HCT116 (cell line): Measurements from ENCODE around the gene TCF12. TPM values are rescaled to one million over a fixed set of nuclear protein-coding genes. Genes with fewer than 3 reads are reported as not detected.

ENCODE experiments used
- ATAC-seq: fragments of 200-7000 bp; cut with Tn5 transposase; 2 replicates; pipeline ENCODE4 v1.9.1; 2020; ENCODE audit warnings: mild to moderate bottlenecking, moderate library complexity
- BruUV-seq: library from RNA; stranded (reverse); fragments of 400-500 nt; replicated peaks from 2 replicates; lab custom pipeline; 2021; lab: Mats Ljungman, UMichigan
- CTCF ChIA-PET: fragments of 300-600 bp; sonication (Branson Sonifier 250); formaldehyde crosslinking; loops from one replicate; lab custom pipeline; 2021; ENCODE audit warnings: antibody characterized with exemption; lab: Charles Lee
- POLR2A ChIA-PET: fragments of 300-600, 350-600 bp; sonication (Branson Sonifier 250); formaldehyde crosslinking; loops from one replicate; lab custom pipeline; 2021; ENCODE audit warnings: antibody characterized with exemption; lab: Charles Lee
- RAD21 ChIA-PET, 2 experiments: fragments of 300-600 bp; sonication (Branson Sonifier 250); formaldehyde crosslinking; loops; one replicate each; lab custom pipeline; 2023; ENCODE audit warnings: low total read pairs in 2 of 2; ENCODE audit not compliant: uncharacterized antibody in 2 of 2, unreplicated experiment in 2 of 2, low non-redundant PET in 1 of 2; lab: Charles Lee
- DNase-seq: peaks from one replicate; pipeline ENCODE4 v3.0.0-alpha.2; 2010; ENCODE audit warnings: low read depth, low spot score
- H2AFZ ChIP-seq: fragments of 200-600 bp; shearing (Covaris generic), sonication (generic); 2 replicates; pipeline ENCODE4 v1.6.1; 2017; ENCODE audit warnings: low read depth, mixed run types, mixed read lengths, antibody characterized with exemption, low read length; ENCODE audit not compliant: poor library complexity, severe bottlenecking
- H3K27ac ChIP-seq: 2 replicates; pipeline ENCODE4 v1.5.1; 2012; ENCODE audit warnings: low read depth, low read length
- H3K27me3 ChIP-seq: fragments of 200-600 bp; sonication (generic); 2 replicates; pipeline ENCODE4 v1.6.1; 2016; ENCODE audit warnings: mixed run types, low read length, mixed read lengths; ENCODE audit not compliant: insufficient read depth
- H3K36me3 ChIP-seq, 2 experiments: fragments of 200-500 bp in 1 of 2; fragments of 200-600 bp in 1 of 2; sonication (Bioruptor generic) in 1 of 2; sonication (generic) in 1 of 2; 2 replicates each; pipeline versions ENCODE4 v1.5.1 to v1.6.1; 2014 to 2016; ENCODE audit warnings: low read length in 2 of 2, inconsistent platforms in 1 of 2, mixed read lengths in 1 of 2, mixed run types in 1 of 2; ENCODE audit not compliant: insufficient read depth in 2 of 2, control insufficient read depth in 1 of 2
- H3K4me1 ChIP-seq, 2 experiments: fragments of 200-600 bp in 1 of 2; sonication (generic) in 1 of 2; 2 replicates each; pipeline versions ENCODE4 v1.5.1 to v1.6.1; 2012 to 2017; ENCODE audit warnings: low read length in 2 of 2, inconsistent platforms in 1 of 2, mild to moderate bottlenecking in 1 of 2, mixed read lengths in 1 of 2, mixed run types in 1 of 2, moderate library complexity in 1 of 2; ENCODE audit not compliant: insufficient read depth in 2 of 2, control insufficient read depth in 1 of 2
- H3K4me2 ChIP-seq: fragments of 200-600 bp; sonication (generic); 2 replicates; pipeline ENCODE4 v1.6.1; 2017; ENCODE audit warnings: mixed run types, low read length, mixed read lengths
- H3K4me3 ChIP-seq, 2 experiments: fragments of 200-600 bp in 1 of 2; sonication (generic) in 1 of 2; replicated peaks in 1 of 2; 2 replicates each; pipeline ENCODE4 v1.5.1; 2011 to 2016; ENCODE audit warnings: low read length in 2 of 2, control low read depth in 1 of 2, low read depth in 1 of 2, mild to moderate bottlenecking in 1 of 2, mixed read lengths in 1 of 2, mixed run types in 1 of 2
- H3K79me2 ChIP-seq: fragments of 200-600 bp; sonication (generic); 2 replicates; pipeline ENCODE4 v1.6.1; 2017; ENCODE audit warnings: mild to moderate bottlenecking, mixed run types, low read length, moderate library complexity, mixed read lengths; ENCODE audit not compliant: insufficient read depth
- H3K9ac ChIP-seq: fragments of 200-600 bp; sonication (generic); 2 replicates; pipeline ENCODE4 v1.6.1; 2016; ENCODE audit warnings: low read length, mixed read lengths
- H3K9me2 ChIP-seq: fragments of 200-600 bp; sonication (generic), shearing (Covaris generic); 2 replicates; pipeline ENCODE4 v1.6.1; 2017; ENCODE audit warnings: mixed run types, mild to moderate bottlenecking, moderate library complexity; ENCODE audit not compliant: insufficient read depth
- H3K9me3 ChIP-seq, 2 experiments: fragments of 200-500 bp in 1 of 2; fragments of 200-600 bp in 1 of 2; sonication (Bioruptor generic) in 1 of 2; sonication (generic) in 1 of 2; 2 replicates each; pipeline ENCODE4 v1.6.1; 2014 to 2017; ENCODE audit warnings: low read length in 2 of 2, mixed read lengths in 2 of 2, inconsistent platforms in 1 of 2, low read depth in 1 of 2, mild to moderate bottlenecking in 1 of 2, mixed run types in 1 of 2, moderate library complexity in 1 of 2; ENCODE audit not compliant: control insufficient read depth in 1 of 2, insufficient read depth in 1 of 2
- H4K20me1 ChIP-seq: fragments of 200-600 bp; sonication (generic), shearing (Covaris generic); 2 replicates; pipeline ENCODE4 v1.6.1; 2017; ENCODE audit warnings: mixed run types, mild to moderate bottlenecking, moderate library complexity; ENCODE audit not compliant: insufficient read depth
- CBX3 ChIP-seq: IDR thresholded peaks from 2 replicates; pipeline ENCODE4 v1.6.1; 2012; ENCODE audit warnings: low read depth
- ELF1 ChIP-seq: IDR thresholded peaks from 2 replicates; pipeline ENCODE4 v1.6.1; 2012; ENCODE audit warnings: low read depth, borderline replicate concordance
- FOSL1 ChIP-seq: IDR thresholded peaks from 2 replicates; pipeline ENCODE4 v1.6.1; 2012; ENCODE audit warnings: low read depth
- POLR2AphosphoS5 ChIP-seq: IDR thresholded peaks from 2 replicates; pipeline ENCODE4 v1.6.1; 2011; ENCODE audit warnings: mild to moderate bottlenecking, low read depth, low read length, moderate library complexity
- REST ChIP-seq: IDR thresholded peaks from 2 replicates; pipeline ENCODE4 v1.6.1; 2012; ENCODE audit warnings: low read depth
- SIN3A ChIP-seq: IDR thresholded peaks from 2 replicates; pipeline ENCODE4 v1.6.1; 2012; ENCODE audit warnings: low read depth
- SP1 ChIP-seq: IDR thresholded peaks from 2 replicates; pipeline ENCODE4 v1.6.1; 2012; ENCODE audit warnings: low read depth
- SRF ChIP-seq: IDR thresholded peaks from 2 replicates; pipeline ENCODE4 v1.6.1; 2012; ENCODE audit warnings: low read depth
- ZFX ChIP-seq: fragments of 450-650 bp; IDR thresholded peaks from 2 replicates; pipeline ENCODE4 v1.6.1; 2017
- intact Hi-C: fragments of 100-400 bp; cut with micrococcal nuclease; formaldehyde crosslinking; loops from 2 replicates; pipeline ENCODE4 v1.10.0; 2022
- total RNA-seq: library from RNA; stranded (reverse); gene quantifications from one replicate; pipeline ENCODE4 v1.2.1, GENCODE V29; 2021; ENCODE audit not compliant: unreplicated experiment

Gene TCF12
- total RNA-seq, 1 experiment from 2014 or later = 71.6 TPM

GRCh38 chr15:57323806-57324589 is 405.6 kb downstream of the TCF12 start:
- Histone ChIP-seq H4K20me1 (no peaks in the 10 kb centered on the region), H3K27ac (peak overlapping the region; percentile 54), H3K36me3 (no peaks in the 10 kb centered on the region), H3K9ac (peak overlapping the region; percentile 52), H3K9me3 (no peaks in the 10 kb centered on the region), H2AFZ (peak overlapping the region; percentile 90), H3K79me2 (no peaks in the 10 kb centered on the region), H3K4me3 (peak overlapping the region; percentile 35 to 55), H3K27me3 (no peaks in the 10 kb centered on the region), H3K4me2 (peak overlapping the region; percentile 86), H3K9me2 (no peaks in the 10 kb centered on the region), H3K4me1 (peaks cover 11 to 21% of the 10 kb centered on the region in 2 experiments)
- intact Hi-C loops = no loop called here
- peak; percentile 90 for DNase-seq
- BruUV-seq = TSS peak; percentile 88
- ChIA-PET RAD21 (no interaction called here), POLR2A (interaction anchor here (1.2 kb wide), 1 partner anchor 165 kb away, joined by 3 read pairs; no protein-coding TSS in a partner anchor), CTCF (no interaction called here)
- ATAC-seq = peak; percentile 85
- TF ChIP-seq ELF1 (no peak), FOSL1 (no peak), SP1 (peak; percentile 26; the same call in 1 of the 2 replicates), ZFX (no peak), REST (no peak), SIN3A (no peak), POLR2AphosphoS5 (peak; percentile 50; the same call in 1 of the 2 replicates), CBX3 (no peak), SRF (no peak)
